Islet of Langerhans (tissue), 1 donor: ENCODE data around the gene ST3GAL5.

Experiments used
- FAIRE-seq: peaks from one replicate; lab custom pipeline; 2011; peaks lifted over from hg19 to GRCh38; lab: Jason Lieb, UNC

Gene ST3GAL5

GRCh38 chr2:85806358-85807118 lies 82.3 kb downstream of the ST3GAL5 start:
- FAIRE-seq = no peak

GRCh38 chr2:85804583-85804982 lies 84.2 kb downstream of the ST3GAL5 start:
- no peak for FAIRE-seq

GRCh38 chr2:85803704-85804425 lies 84.9 kb downstream of the ST3GAL5 start:
- no peak for FAIRE-seq

GRCh38 chr2:85802354-85803103 lies 86.3 kb downstream of the ST3GAL5 start:
- no peak for FAIRE-seq

GRCh38 chr2:85801871-85802270 lies 86.9 kb downstream of the ST3GAL5 start:
- no peak for FAIRE-seq

GRCh38 chr2:85800586-85800985 lies 88.2 kb downstream of the ST3GAL5 start:
- no peak for FAIRE-seq

DNA sequence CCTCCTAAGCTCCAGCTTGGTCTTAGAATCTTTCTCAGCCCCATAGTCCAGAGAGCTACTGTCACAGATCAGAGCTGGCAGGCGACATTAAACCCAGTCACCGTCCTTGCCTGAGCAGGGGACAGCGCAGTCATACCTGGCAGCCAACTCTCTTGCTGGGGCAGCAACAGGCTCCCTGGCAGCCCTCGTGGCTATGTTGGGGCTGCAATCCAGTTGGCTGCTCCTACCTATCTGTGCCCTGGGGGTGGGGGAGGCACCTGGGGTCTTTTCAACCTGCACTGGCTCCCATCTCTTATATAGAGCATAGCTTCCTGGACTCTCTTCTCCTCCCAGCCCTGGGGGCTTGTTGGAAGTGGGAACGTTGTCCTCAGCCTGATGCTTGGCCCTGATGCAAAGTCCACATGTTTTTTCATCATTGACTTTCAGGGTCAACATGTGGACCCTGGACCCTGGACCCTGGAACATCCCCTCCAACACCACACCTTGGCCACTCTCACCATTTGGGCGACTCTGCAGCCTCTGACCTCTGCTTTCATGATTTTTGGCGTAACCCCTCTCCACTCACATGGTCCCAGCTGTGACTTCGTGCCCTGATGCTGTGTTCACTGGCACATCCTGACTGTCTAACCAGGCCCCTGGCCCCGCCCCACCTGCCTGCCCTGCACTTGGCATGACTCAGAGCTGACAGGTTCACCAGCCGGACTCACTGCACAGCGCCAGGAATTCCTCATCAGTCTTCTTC lies 89.4 kb downstream of the ST3GAL5 start:
- no peak for FAIRE-seq

- no peak for FAIRE-seq
Observed at GRCh38 chr2:85797921-85798320, 90.9 kb downstream of the ST3GAL5 start.

GRCh38 chr2:85797263-85797660 lies 91.5 kb downstream of the ST3GAL5 start:
- no peak for FAIRE-seq

DNA sequence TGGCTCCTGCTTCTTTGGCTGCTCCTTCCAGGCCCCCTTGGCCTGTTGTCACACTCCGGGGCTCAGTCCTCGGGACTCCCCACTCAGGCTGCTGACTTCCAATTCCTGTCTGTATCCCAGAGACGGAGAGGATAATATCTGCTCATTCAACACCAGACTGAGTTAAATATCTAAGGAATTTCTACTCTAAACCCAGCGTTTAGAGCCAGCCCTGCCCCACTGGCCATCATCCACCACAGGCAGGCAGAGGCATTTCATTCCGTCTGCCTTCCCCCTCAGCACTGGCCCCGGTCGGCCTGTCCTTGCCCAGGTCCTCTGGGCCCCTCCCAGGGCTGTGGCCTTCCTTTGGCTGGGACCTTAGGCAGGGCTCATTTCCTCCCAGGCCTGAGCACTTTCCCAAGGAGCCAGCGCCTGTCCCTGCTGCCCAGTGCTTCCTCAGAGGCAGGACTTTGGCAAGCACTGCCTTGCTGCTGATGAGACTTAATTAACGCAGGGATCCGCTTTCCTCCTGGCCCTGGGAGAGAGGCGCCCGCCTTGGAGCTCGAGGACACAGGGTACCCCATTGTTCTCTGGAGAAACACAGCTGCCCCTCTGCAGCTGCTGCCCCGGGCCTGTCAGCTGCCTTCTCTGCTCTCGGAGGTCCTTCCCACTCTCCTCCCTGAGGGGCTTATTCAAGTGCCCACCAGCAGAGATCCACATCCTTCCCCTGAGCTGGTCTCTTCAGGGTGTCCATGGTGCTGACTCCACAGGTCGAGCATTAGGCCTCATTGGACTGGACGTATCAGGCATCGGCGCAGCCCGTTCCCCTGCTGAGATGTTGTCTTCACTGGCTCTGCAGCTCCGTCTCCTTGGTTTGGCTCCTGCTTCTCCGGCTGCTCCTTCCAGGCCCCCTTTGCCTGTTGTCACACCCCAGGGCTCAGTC lies 92.2 kb downstream of the ST3GAL5 start:
- FAIRE-seq = no peak

DNA sequence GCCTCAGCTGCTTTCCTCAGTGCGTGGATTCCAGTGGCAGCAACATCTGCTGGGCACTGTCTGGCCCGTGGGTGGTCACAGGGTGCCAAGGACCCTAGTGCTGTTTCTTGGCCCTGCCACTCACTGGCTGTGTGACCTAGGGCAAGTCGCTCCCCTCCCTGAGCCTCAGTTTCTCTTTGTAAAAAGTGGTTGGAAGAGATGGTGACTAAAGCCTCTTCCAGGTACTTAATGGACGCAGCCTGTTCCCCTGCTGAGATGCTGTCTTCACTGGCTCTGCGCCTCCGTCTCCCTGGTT lies 92.8 kb downstream of the ST3GAL5 start:
- no peak for FAIRE-seq

DNA sequence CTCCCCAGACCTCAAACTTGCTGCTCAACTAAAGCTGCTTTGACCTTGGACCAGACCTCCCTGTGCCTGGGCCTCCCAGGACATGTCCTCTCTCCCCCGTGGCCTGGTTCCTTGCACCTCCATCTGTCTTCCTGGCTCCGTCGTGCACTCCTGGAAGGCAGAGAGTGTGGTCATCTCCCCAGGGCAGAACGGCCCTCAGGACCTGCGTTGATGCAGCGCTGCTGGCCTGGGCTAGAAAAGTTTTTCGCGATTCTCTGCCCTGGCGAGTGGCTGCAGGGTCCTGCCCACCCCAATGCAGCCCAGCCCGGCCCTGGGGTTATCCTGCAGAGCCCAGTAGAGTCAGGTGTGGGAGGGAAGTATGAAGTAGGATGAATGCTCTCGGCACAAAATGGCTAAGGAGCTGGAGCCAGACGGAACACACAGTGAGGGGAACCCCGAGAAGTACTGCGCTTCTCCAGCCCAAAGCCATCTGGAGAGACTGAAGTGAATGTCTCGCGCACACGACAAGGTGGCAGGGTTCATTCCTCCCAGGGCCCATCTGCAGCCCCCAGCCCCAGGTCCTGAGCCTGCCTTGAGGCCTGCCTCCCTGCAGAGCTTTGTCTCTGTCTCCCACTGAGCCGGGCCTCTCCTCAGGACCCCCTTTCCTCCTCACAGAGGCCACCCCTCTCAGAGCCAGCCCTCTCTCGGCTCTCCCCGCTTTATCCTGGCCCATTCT lies 93.3 kb downstream of the ST3GAL5 start:
- FAIRE-seq = no peak

DNA sequence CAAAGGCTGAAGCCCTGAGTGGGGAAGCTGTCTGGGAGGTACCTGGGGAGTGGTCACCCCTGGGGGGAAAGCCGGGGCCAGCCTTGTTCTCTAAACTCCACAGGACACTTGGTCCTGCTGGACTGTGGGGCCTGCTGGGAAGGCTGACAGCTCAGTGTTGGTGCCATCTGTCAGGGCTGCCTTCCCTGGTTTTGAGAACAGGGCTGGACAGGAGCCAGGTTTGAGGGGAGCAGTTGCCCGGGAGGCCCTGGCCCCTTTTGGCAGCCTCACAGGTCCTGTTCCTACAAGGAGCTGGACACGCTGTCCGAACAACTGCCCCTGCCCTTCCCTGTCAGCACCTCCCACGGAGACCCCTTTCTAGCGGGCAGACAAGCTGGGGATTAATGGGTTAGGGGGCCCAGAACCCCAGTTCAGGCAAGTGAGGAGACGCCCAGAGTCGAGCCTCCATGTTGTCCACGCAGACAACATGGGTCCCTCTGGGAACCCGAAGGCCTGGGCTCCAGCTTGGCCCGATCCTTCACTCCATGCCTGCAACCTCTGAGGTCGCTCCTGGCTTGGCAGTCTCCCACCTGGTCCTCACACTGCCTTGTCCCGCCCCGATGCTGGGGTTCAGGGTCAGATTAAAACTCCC lies 94.2 kb downstream of the ST3GAL5 start:
- FAIRE-seq = no peak

GRCh38 chr2:85794038-85794441 lies 94.8 kb downstream of the ST3GAL5 start:
- FAIRE-seq = no peak

GRCh38 chr2:85793584-85793983 lies 95.2 kb downstream of the ST3GAL5 start:
- no peak for FAIRE-seq

DNA sequence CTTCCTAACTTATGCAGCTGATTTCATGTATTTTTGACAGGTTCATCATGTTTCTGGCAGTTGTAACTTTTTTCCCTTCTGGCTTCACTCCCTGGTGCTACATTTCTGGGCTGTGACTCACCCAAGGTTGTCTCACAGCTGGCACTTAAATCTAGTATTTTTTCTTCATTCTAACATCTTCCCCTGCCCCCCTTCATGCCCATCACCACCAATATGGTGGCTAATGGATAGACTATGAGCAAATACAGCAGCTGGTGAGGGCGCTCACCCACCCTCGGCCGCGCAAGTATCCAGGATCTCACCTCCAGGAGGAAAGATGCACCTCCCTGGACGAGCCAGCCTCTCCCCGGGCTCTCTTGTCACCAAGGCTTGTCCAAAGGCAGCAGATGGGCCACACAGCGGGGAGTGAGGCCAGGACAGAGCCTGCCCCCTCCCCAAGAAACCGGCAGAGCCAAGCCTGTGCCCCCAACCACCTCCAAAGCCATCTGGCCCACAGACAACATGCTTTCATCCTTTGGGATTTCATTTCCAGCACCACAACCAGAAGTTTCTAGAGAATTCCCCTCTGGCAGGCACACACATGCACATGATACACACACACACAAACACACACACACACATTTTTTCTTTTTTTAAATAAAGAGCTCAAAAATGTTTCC lies 95.9 kb downstream of the ST3GAL5 start:
- no peak for FAIRE-seq

DNA sequence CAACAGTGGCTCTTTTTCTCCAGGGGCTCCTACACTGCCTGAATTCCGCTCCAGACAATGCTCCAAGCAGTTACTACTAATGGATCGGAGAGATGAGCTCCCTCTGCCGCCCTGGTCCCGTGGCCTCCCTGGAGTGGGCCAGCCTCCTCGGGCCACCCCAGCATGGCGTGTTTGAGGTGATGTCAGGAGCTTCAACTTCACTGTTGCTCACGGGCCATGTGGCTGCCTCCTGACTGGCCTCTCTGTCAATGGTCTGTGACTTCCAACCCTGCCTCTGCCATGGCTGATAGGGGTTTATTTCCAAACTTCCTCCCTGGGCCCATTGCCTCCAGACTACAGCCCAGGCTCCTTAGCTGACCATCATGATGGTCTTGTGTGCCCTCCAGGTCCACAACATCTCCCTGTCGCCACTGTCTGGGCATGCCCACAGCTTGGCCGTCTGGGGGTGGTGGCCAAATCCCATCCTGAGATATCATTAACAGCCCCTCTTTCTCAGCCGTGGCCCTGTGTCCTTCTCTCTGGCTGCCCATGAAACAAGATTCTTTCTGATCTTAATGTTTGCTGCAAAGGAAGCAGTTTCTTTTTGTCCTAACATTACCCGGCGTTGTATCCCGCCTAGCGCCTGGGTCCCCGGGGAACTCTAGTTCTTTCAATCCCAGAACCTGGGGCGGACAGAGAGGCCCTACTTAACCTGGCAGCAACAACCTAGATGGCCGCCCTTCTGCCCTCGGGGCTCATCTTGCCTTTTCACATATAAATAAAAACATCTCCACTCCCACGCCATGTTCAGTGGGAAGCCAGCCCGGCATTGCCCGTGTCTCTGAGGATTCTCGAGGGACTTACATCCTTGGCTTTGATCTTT lies 96.9 kb downstream of the ST3GAL5 start:
- no peak for FAIRE-seq

GRCh38 chr2:85790499-85791188 lies 98.1 kb downstream of the ST3GAL5 start:
- FAIRE-seq = no peak
